ENCODE measurements around the gene TDRD9.

TDRD9 gene

DNA sequence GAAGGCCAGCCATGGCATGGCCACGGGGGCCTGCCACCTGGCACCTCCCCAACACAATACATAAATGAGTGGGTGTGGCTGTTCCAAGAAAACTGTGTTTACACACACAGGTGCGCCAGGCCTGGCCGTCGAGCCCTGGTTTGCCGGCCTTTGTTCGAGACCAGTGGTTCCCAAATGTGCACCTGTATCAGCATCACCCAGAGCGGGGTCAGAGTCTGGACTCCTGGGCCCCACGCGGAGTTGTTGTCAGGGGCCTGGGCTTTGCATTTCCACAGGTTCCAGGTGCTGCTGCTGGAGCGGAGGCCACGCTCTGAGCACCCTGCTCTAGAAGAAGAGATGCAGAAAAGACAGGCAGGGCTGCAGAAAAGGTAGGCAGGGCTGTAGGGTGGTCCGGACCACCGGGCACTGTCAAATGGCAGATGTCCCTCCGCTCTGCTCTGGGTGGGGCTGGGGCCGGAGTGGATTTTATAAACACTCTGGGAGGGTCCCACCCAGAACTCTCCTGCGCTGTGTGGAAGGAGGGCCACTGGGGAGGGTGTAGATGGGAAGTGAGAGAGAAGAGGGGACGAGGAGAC lies 153.1 kb downstream of the TDRD9 start:
- TF ChIP-seq REST (IDR thresholded peaks at IDR 0.05; ENCODE audit: insufficient read depth in 1 of 2, low read depth in 2 of 2, low read length in 2 of 2) (no peak), FOXP2 (optimal IDR thresholded peaks at IDR 0.05; ENCODE audit: borderline replicate concordance, extremely low read depth, extremely low read length, insufficient read depth) (no peak), TAF1 (IDR thresholded peaks at IDR 0.05; ENCODE audit: borderline replicate concordance, insufficient read depth, low read length) (no peak), SIN3A (IDR thresholded peaks at IDR 0.05; ENCODE audit: borderline replicate concordance, insufficient read depth, low read length) (no peak), POLR2AphosphoS5 (IDR thresholded peaks at IDR 0.05; ENCODE audit: low read depth, low read length) (no peak)

DNA sequence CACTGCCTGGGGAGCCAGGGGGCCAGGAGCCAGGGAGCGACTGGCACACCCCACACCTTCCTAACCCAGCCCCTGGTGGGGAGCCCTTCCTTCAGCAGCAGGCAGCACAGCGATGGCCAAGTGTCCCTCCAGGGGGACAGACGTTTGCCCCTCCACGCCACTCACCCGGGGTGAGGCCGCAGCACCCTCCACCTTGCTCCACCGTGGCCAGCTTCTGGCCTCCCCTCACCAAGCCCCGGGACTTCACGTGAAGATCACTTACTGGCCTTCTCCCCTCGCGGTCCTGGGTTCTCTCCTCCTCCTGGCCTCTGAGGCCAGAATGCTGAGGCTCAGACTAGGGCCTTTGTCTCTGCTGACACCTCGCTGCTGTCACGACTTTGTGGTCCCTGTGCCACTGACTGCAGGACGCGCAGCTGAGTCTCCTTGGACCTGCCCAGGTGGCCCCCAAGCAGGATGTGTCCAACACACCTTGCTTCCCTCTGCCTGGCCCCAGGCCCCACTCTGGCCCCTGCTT lies 153.8 kb downstream of the TDRD9 start:
- TF ChIP-seq FOXP2 (optimal IDR thresholded peaks at IDR 0.05; ENCODE audit: borderline replicate concordance, extremely low read depth, extremely low read length, insufficient read depth) (no peak), TAF1 (IDR thresholded peaks at IDR 0.05; ENCODE audit: borderline replicate concordance, insufficient read depth, low read length) (no peak), POLR2AphosphoS5 (IDR thresholded peaks at IDR 0.05; ENCODE audit: low read depth, low read length) (no peak), SIN3A (IDR thresholded peaks at IDR 0.05; ENCODE audit: borderline replicate concordance, insufficient read depth, low read length) (no peak), REST (IDR thresholded peaks at IDR 0.05; ENCODE audit: insufficient read depth in 1 of 2, low read depth in 2 of 2, low read length in 2 of 2) (no peak)

DNA sequence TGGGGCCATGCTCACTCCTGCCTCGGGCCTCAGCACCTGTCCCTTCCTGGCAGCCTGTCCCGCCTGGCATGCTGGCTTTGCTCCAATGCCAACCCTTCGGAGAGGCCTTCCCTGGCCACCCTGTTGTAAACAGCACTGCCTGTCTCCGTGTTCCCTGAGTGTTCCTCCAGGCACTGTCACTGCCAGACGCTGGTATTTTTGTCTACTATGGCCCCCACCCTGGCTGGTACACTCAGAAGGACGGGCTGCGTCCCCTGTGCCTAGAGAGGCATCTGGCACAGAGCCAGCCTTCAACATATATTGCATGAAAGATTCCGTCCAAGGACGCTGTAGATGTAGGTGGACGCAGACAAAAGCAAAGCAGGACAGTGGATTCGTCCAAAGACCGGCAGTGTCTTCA lies 154.6 kb downstream of the TDRD9 start:
- no peak for TF ChIP-seq FOXP2 (optimal IDR thresholded peaks at IDR 0.05; ENCODE audit: borderline replicate concordance, extremely low read depth, extremely low read length, insufficient read depth)
- no peak for TF ChIP-seq TAF1 (IDR thresholded peaks at IDR 0.05; ENCODE audit: borderline replicate concordance, insufficient read depth, low read length)
- no peak for TF ChIP-seq SIN3A (IDR thresholded peaks at IDR 0.05; ENCODE audit: borderline replicate concordance, insufficient read depth, low read length)
- no peak for TF ChIP-seq POLR2AphosphoS5 (IDR thresholded peaks at IDR 0.05; ENCODE audit: low read depth, low read length)
- no peak for TF ChIP-seq REST (IDR thresholded peaks at IDR 0.05; ENCODE audit: insufficient read depth in 1 of 2, low read depth in 2 of 2, low read length in 2 of 2)

DNA sequence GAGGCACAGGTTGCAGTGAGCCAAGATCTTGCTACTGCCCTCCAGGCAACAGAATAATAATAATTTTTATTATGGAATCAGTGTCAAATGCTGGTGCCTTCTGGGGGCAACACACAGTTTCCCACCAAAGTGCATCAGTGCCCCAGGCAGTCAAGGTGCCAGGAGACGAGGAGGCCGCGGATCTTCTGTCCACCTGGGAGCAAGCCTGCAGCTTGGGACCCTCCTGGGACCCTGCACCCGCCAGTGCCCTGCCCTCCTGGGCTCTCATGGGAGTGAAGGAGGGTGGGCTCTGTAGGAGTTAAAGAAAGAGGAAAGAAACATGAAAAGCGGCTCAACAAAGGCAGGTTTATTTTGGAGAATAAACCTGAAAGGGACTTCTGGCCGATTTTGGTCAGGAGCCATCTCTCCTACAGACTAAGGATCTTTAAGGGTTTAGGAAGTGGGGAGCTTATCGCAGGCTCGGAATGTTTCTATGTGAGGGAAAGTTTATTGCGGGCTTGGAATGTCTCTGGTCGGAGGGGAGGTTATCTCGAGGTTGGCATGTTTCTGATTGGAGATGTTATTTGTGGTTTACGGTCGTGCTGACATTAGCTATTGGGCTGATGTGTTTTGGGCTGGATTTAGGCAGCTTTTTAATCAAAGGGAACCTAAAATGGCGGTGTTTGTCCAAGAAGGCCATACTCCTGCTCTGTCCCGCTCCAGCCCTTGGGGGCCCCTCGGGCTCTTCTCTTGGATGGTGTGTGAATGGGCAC lies 156.2 kb downstream of the TDRD9 start:
- no peak for TF ChIP-seq REST (IDR thresholded peaks at IDR 0.05; ENCODE audit: insufficient read depth in 1 of 2, low read depth in 2 of 2, low read length in 2 of 2)
